ENCODE data around the gene ABCB1. TPM values are rescaled to one million over a fixed set of nuclear protein-coding genes. Genes with fewer than 3 reads are reported as not detected.

Gene ABCB1
- total and polyA plus RNA-seq, 9 of the 15 experiments (the other 6 are each of a cell fraction or from before 2014, with no cell fraction given), result 0.03 to 0.86 (median 0.52) TPM

DNA sequence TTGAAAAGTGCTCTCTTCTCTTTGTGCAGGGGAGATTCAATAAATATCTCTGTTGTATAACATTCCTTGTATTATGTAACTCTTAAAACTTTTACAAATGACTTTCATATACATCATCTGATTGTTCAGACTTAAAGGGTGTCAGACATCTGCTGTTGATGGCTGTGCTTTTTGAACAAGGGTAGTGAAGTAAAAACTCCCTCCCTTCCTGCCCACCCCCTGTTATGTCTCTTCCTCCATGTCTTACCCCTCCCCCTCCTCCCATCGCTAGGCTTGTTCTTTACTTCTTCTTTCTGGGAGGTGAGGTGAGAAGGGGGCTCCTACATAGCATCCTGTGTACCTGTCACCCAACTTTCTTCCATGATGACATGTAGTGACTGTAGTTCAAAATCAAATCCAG is 101.8 kb downstream of the ABCB1 start:
- DNase-seq (ENCODE audit: extremely low read depth in 1 of 4, low spot score in 3 of 4) (no peak), FAIRE-seq (peak; percentile 26), ATAC-seq (no peak)
- H3K9ac ChIP-seq (ENCODE audit: insufficient read depth in 1 of 2, low read depth in 2 of 2, low read length in 2 of 2), result no peak overlapping the region
- no peaks in the 10 kb centered on the region for H3K36me3 ChIP-seq (ENCODE audit: control insufficient read depth, insufficient read depth, low read length)
- H3K9me3 ChIP-seq (replicated peaks; ENCODE audit: control insufficient read depth, insufficient read depth, low read depth, low read length), result no peaks in the 10 kb centered on the region
- CTCF ChIA-PET (ENCODE audit: low intra/inter-chr PET ratio), result no interaction called here
- in situ Hi-C loops (cut with MboI), result no loop called here
- POLR2A ChIA-PET, result no interaction called here
- H2AFZ ChIP-seq (ENCODE audit: low read depth, low read length), result no peak overlapping the region
- intact Hi-C loops (cut with micrococcal nuclease), result no loop called here
- H3K27ac ChIP-seq (ENCODE audit: extremely low read depth, low read depth, low read length), result no peak overlapping the region
- no peaks in the 10 kb centered on the region for H3K79me2 ChIP-seq (ENCODE audit: control insufficient read depth, insufficient read depth, low read length)
- H3K9me1 ChIP-seq (ENCODE audit: control insufficient read depth, insufficient read depth, low read length), result no peaks in the 10 kb centered on the region
- 0% methylated on average over 1 of the region's 1 CpG for WGBS (ENCODE audit: insufficient coverage, low coverage, missing lambda C conversion rate)
- no peak overlapping the region for H3K4me3 ChIP-seq
- BruUV-seq (replicated peaks), result no TSS peak
- H3K4me1 ChIP-seq (replicated peaks in 1 of 2; ENCODE audit: control insufficient read depth in 2 of 2, insufficient read depth in 2 of 2, low read length in 2 of 2), result no peaks in the 10 kb centered on the region
- no peak overlapping the region for H3K4me2 ChIP-seq (ENCODE audit: insufficient read depth, low read length)
- no peaks in the 10 kb centered on the region for H3K27me3 ChIP-seq (ENCODE audit: control insufficient read depth in 2 of 2, insufficient read depth in 2 of 2, low read length in 2 of 2)
- no peaks in the 10 kb centered on the region for H4K20me1 ChIP-seq (replicated peaks; ENCODE audit: control insufficient read depth, insufficient read depth, low read length)
- TF ChIP-seq, protein P1, sequence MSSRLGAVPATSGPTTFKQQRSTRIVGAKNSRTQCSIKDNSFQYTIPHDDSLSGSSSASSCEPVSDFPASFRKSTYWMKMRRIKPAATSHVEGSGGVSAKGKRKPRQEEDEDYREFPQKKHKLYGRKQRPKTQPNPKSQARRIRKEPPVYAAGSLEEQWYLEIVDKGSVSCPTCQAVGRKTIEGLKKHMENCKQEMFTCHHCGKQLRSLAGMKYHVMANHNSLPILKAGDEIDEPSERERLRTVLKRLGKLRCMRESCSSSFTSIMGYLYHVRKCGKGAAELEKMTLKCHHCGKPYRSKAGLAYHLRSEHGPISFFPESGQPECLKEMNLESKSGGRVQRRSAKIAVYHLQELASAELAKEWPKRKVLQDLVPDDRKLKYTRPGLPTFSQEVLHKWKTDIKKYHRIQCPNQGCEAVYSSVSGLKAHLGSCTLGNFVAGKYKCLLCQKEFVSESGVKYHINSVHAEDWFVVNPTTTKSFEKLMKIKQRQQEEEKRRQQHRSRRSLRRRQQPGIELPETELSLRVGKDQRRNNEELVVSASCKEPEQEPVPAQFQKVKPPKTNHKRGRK (tag; IDR thresholded peaks at IDR 0.05), result no peak
- TF ChIP-seq DDX20 (tag; IDR thresholded peaks at IDR 0.05; ENCODE audit: low read depth) (no peak), E2F3 (CRISPR knock-in tag; IDR thresholded peaks at IDR 0.05) (no peak), SMAD1 (IDR thresholded peaks at IDR 0.05; ENCODE audit: low read depth, low read length, partially characterized antibody) (no peak), CREBBP (IDR thresholded peaks at IDR 0.05; ENCODE audit: low read depth, low read length) (no peak), RFX5 (IDR thresholded peaks at IDR 0.05; ENCODE audit: low read depth, low read length) (no peak), SMAD3 (CRISPR knock-in tag; conservative IDR thresholded peaks at IDR 0.05) (no peak), ZNF408 (CRISPR knock-in tag; IDR thresholded peaks at IDR 0.05; ENCODE audit: low read depth) (no peak), ZBTB8A (IDR thresholded peaks at IDR 0.05; ENCODE audit: partially characterized antibody) (no peak)
- TF ChIP-seq, protein P2, sequence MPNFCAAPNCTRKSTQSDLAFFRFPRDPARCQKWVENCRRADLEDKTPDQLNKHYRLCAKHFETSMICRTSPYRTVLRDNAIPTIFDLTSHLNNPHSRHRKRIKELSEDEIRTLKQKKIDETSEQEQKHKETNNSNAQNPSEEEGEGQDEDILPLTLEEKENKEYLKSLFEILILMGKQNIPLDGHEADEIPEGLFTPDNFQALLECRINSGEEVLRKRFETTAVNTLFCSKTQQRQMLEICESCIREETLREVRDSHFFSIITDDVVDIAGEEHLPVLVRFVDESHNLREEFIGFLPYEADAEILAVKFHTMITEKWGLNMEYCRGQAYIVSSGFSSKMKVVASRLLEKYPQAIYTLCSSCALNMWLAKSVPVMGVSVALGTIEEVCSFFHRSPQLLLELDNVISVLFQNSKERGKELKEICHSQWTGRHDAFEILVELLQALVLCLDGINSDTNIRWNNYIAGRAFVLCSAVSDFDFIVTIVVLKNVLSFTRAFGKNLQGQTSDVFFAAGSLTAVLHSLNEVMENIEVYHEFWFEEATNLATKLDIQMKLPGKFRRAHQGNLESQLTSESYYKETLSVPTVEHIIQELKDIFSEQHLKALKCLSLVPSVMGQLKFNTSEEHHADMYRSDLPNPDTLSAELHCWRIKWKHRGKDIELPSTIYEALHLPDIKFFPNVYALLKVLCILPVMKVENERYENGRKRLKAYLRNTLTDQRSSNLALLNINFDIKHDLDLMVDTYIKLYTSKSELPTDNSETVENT (CRISPR knock-in tag; IDR thresholded peaks at IDR 0.05), result no peak
- TF ChIP-seq, protein P3, sequence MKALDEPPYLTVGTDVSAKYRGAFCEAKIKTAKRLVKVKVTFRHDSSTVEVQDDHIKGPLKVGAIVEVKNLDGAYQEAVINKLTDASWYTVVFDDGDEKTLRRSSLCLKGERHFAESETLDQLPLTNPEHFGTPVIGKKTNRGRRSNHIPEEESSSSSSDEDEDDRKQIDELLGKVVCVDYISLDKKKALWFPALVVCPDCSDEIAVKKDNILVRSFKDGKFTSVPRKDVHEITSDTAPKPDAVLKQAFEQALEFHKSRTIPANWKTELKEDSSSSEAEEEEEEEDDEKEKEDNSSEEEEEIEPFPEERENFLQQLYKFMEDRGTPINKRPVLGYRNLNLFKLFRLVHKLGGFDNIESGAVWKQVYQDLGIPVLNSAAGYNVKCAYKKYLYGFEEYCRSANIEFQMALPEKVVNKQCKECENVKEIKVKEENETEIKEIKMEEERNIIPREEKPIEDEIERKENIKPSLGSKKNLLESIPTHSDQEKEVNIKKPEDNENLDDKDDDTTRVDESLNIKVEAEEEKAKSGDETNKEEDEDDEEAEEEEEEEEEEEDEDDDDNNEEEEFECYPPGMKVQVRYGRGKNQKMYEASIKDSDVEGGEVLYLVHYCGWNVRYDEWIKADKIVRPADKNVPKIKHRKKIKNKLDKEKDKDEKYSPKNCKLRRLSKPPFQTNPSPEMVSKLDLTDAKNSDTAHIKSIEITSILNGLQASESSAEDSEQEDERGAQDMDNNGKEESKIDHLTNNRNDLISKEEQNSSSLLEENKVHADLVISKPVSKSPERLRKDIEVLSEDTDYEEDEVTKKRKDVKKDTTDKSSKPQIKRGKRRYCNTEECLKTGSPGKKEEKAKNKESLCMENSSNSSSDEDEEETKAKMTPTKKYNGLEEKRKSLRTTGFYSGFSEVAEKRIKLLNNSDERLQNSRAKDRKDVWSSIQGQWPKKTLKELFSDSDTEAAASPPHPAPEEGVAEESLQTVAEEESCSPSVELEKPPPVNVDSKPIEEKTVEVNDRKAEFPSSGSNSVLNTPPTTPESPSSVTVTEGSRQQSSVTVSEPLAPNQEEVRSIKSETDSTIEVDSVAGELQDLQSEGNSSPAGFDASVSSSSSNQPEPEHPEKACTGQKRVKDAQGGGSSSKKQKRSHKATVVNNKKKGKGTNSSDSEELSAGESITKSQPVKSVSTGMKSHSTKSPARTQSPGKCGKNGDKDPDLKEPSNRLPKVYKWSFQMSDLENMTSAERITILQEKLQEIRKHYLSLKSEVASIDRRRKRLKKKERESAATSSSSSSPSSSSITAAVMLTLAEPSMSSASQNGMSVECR (CRISPR knock-in tag; IDR thresholded peaks at IDR 0.05), result no peak

All from K562 (cell line).